Measurements from ENCODE around the gene COL6A6. TPM values are rescaled to one million over a fixed set of nuclear protein-coding genes. Genes with fewer than 3 reads are reported as not detected.

COL6A6 gene
- total RNA-seq, 4 donors from 2014 or later: 0.06 to 5.2 (median 0.57) TPM

DNA sequence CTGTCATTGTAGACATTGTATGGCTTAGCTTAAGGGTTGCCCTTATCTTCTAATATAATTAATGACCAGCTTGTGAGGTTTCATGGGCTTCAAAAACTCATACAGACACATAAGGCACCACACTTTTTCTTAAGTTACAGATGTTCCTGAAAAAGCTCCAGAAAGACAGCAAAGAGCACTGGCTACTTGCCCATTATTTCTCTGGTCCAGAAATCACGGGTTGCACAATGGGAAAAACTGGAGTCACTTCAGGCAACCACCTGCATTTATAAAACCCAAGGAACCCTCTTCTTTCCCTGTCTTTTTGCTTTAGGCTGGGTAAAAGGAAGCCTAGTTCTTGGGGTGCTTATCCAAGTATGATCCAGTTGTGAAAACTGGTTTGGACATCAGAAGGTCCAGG lies 2.3 kb upstream of the COL6A6 start:
- TF ChIP-seq, protein P1, sequence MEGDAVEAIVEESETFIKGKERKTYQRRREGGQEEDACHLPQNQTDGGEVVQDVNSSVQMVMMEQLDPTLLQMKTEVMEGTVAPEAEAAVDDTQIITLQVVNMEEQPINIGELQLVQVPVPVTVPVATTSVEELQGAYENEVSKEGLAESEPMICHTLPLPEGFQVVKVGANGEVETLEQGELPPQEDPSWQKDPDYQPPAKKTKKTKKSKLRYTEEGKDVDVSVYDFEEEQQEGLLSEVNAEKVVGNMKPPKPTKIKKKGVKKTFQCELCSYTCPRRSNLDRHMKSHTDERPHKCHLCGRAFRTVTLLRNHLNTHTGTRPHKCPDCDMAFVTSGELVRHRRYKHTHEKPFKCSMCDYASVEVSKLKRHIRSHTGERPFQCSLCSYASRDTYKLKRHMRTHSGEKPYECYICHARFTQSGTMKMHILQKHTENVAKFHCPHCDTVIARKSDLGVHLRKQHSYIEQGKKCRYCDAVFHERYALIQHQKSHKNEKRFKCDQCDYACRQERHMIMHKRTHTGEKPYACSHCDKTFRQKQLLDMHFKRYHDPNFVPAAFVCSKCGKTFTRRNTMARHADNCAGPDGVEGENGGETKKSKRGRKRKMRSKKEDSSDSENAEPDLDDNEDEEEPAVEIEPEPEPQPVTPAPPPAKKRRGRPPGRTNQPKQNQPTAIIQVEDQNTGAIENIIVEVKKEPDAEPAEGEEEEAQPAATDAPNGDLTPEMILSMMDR (IDR thresholded peaks at IDR 0.05): no peak
- ATAC-seq (ENCODE audit: low FRiP score) (no peak), DNase-seq (ENCODE audit: low spot score) (no peak)

DNA sequence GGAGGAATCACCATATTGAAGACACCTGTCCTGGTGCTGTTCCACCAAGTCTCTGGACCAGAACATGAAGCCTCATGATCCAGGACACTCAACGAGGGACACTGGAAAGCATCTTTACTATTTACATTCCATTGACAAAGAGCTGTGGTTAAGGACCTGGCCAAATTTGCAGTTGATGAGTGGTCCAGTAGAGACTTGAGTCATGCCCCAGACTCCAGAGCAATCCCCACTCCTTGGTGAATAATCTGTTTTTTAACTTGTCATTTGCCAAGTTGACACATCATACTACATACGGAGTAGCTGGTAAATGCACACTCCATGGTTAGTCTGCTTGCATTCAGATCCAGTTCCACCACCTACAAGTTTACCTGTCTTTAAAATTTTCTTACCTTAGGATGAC lies 1.2 kb upstream of the COL6A6 start:
- DNase-seq (ENCODE audit: low spot score): no peak
- TF ChIP-seq, protein P1 (IDR thresholded peaks at IDR 0.05): no peak
- ATAC-seq (ENCODE audit: low FRiP score): no peak

DNA sequence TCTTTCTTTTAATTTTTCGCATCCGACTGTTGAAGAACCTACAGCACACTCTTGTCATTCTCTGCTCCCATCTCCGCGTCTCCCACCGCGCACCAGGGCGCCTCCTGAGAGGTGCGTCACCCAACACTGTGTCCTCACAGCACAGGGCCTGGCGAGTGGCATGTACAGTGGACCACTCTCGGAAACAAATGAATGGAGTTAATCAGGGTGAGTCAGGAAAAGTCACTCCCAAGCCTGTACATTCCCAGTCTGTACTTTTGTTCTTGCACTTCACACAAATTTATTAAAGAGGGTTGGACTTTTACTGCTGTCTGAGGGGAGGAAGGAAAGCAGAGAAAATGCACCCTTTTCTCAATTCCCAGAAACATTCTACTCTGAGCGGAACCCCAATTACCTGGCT lies 625 bp downstream of the COL6A6 start:
- DNase-seq (ENCODE audit: low spot score) (no peak), ATAC-seq (ENCODE audit: low FRiP score) (peak; percentile 89)
- TF ChIP-seq, protein P1 (IDR thresholded peaks at IDR 0.05): no peak

DNA sequence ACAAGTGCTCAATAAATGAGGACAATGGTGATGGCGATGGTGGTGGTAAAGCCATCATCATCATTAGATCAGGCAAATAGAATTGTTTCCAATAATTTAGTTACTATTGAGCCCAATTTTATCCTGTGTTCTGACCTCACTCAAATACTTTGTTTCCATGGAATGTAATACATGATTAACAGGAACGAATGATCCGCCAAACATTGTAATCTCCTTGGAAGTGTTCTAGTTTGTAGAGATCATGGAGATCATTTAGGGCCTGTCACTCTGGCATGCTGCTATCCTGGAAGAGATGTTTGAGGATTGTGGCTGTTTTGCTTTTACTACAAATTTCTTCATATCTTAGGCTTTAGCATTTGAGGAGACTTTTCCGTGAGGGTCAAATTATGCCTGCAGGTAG lies 2.8 kb downstream of the COL6A6 start:
- DNase-seq (ENCODE audit: low spot score): no peak
- ATAC-seq (ENCODE audit: low FRiP score): no peak
- TF ChIP-seq, protein P1 (IDR thresholded peaks at IDR 0.05): no peak

DNA sequence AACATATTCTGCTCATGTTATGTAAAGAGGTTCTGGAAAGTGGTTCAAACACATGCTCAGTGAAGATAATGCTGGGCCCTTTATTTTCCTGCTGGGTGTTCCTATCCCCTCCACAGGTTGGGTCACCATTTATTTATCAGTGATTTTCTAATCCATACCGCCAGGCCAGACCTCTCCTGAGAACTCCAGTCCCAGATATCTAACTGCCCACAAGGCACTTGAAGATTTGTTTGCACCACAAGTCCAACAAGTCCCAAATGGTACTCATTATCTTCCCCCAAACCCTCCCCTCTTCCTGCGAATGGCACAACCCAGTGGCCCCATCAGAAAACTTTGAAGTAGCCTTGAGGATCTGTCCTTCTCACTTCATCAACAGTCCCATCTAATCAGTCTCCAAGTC lies 5.4 kb downstream of the COL6A6 start:
- TF ChIP-seq, protein P1 (IDR thresholded peaks at IDR 0.05): no peak
- ATAC-seq (ENCODE audit: low FRiP score) (no peak), DNase-seq (ENCODE audit: low spot score) (no peak)

DNA sequence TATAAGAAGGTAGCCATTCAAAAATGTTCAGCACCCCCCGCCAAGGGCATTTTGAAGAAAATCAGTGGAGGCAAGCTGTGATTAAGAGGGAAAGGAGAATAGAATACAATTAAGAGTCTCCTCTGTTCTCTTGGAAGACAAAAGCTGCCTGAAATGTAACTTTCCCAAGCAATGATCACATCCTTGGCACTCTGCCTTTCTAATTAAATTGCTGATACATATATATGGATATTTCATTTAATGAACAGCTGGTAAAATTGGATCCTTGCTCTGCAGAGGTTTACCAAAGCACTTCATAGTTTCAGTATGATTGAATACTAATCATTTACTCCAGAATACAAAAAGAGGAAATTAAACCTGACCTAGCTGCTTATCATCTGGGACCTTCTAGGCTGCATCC lies 10.4 kb downstream of the COL6A6 start:
- no peak for DNase-seq (ENCODE audit: low spot score)
- no peak for ATAC-seq (ENCODE audit: low FRiP score)
- TF ChIP-seq, protein P1 (IDR thresholded peaks at IDR 0.05): no peak

DNA sequence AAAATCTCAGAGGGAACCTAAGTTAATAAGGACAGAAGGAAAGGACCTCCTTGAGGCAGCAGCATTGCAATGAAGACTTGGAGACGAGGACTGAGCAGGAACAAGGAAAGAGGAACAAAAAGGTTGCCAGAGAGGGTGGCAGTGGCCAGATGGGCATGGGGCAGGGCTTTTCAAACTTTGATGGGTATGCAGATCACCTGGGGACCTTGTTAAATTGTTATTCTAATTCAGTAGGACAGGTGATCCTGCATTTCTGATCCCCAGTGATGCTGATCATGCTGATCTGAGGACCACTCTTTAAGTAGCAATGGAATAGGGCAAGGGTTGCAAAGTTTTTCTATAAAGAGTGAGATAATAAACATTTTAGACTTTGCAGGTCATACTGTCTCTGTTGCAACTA lies 11.1 kb downstream of the COL6A6 start:
- TF ChIP-seq, protein P1 (IDR thresholded peaks at IDR 0.05): no peak
- no peak for ATAC-seq (ENCODE audit: low FRiP score)
- no peak for DNase-seq (ENCODE audit: low spot score)

Measured in omental fat pad (tissue), 4 donors.